ENCODE results near the gene ETV3.

DNA sequence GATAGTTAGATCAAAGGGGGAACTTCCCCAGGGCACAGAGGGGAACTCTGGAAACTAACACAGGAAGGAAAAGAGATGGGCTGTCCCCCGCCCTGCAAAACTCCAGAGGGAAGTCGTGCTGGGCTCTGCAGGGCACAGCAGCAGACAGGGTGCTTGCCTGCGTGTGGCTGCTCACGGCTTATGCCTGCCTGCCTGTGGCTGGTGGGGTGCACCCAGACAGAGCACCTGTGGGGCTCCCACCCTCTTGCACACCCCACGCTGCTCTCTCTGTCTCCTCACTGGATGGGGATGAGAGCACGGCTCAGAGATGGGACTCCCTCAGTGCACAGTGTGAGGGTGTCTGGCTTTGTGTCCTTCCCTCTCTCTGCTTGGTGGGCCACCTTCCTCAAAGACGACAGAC is 25.1 kb downstream of the ETV3 start:
- TF ChIP-seq ARNT (IDR thresholded peaks at IDR 0.05), result no peak
- TF ChIP-seq SP1 (IDR thresholded peaks at IDR 0.05), result no peak
- TF ChIP-seq ZNF384 (IDR thresholded peaks at IDR 0.05), result no peak

All from HEK293T (cell line).